Measurements from ENCODE around the gene CCDC3.

DNA sequence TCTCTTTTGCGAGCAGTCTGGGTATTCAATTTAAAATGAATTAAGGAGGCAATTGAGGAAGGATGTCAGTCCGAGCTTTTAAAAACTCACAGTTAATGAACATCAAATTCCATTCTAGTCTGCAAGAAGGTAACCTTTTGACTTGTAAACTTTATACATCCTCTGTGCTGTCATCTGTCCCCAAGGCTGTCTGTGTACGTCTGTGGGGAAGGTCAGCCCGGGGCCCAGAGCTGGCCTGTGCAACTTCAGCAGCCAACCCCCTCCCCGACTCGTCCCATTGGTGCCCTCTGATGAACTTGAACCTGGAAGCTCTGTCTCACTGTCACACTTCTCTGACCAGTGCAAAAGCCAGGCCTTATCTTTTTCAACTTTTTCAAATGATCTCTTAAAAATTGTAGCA is 80.3 kb downstream of the CCDC3 start:
- TF ChIP-seq, protein P1, sequence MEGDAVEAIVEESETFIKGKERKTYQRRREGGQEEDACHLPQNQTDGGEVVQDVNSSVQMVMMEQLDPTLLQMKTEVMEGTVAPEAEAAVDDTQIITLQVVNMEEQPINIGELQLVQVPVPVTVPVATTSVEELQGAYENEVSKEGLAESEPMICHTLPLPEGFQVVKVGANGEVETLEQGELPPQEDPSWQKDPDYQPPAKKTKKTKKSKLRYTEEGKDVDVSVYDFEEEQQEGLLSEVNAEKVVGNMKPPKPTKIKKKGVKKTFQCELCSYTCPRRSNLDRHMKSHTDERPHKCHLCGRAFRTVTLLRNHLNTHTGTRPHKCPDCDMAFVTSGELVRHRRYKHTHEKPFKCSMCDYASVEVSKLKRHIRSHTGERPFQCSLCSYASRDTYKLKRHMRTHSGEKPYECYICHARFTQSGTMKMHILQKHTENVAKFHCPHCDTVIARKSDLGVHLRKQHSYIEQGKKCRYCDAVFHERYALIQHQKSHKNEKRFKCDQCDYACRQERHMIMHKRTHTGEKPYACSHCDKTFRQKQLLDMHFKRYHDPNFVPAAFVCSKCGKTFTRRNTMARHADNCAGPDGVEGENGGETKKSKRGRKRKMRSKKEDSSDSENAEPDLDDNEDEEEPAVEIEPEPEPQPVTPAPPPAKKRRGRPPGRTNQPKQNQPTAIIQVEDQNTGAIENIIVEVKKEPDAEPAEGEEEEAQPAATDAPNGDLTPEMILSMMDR (IDR thresholded peaks at IDR 0.05) = no peak
- no peak for TF ChIP-seq ZFX (IDR thresholded peaks at IDR 0.05; ENCODE audit: borderline replicate concordance)
